ENCODE results near the gene MYO1E.
"Not testable (repeated sequence)": the region's sequence is repeated elsewhere in the genome, so short reads cannot be mapped to it uniquely, and the experiment has no call there.

The MYO1E gene

DNA sequence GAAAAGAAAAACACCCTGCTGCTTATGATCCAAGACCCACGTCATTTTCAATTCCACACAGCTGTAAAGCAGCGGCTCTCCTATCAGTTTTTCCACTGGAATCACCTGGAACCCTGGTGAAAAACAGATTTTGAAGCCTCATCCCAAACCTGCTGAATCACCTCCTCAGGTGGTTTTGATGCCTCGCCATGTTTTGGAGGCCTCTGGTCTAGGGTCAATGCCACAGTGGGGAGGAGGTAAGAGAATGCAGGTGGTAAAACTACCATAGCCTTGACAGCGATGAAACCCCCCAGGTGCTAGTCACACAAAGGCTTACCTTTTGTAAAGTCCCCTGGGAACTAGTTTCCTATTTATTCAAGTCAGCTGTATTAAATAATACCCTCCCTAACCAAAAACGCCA lies 24.8 kb downstream of the MYO1E start:
- no peak for DNase-seq

DNA sequence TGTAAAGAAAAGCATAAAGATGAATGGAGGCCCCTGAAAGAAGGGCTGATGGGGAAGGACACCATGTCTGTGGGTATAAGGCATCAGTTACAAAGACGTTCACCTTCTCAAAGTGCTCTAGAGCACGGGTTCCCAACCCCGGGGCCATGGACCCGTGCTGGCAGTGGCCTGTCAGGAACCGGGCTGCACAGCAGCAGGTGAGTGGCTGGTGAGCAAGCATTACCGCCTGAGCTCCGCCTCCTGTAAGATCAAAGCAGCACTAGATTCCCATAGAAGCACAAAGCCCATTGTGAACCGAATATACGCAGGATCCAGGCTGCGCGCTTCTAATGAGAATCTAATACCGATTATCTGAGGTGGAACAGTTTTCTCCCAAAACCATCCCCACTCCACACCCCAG lies 25.7 kb downstream of the MYO1E start:
- DNase-seq, result no peak

DNA sequence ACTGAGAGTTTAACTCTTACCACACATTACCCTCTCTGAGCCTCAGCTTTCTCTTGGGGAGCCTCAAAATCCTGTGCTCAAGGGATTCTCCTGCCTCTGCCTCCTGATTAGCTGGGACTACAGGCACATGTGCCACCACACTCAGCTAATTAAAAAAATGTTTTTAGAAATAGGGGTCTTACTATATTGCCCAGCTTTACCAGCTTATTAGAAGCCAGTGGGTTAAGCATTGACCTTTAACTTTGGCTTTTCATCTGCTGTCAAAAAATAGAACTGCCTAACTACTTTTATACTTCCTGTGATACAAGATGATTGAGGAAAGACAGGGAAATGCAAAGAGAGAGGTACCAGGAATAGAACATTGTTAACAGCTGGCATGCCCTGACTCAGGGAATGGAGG lies 27.3 kb downstream of the MYO1E start:
- no peak for DNase-seq

DNA sequence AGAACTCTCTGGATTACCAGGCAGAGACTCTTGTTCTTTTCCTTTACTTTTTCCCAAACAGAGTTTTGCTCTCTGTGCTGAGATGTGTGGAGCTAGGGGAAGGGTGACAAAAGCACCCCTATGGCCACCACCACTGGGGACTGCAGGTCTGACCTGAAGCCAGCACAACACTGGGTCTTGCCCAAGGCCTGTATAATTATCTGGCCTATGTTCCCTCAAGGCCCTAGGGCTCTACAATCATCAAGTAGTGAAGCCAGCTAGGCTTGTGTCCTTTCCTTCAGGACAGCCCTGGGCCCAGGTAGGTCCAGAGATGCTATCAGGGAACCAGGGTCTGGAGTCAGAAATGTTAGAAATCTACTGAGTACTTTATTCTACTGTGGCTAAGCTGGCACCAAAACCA lies 28.4 kb downstream of the MYO1E start:
- no peak for DNase-seq

DNA sequence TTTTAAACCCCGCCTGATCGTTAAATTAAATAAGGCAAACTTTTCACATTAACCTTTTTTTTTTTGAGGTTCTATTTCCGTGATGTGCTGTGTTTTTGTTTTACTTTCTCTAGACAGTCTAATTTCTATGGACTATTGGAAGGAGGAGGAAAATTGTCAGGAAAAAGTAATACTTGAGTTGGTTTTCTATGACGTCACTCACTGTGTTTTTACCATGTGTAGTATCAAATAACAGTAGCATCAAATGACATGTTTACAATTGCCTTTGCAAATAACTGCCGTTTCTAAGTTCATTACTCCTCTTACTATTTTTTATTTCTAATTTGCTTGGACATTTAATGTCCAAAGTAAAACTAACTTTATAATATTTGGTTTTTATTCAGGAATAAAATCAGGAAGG lies 32.3 kb downstream of the MYO1E start:
- no peak for DNase-seq

DNA sequence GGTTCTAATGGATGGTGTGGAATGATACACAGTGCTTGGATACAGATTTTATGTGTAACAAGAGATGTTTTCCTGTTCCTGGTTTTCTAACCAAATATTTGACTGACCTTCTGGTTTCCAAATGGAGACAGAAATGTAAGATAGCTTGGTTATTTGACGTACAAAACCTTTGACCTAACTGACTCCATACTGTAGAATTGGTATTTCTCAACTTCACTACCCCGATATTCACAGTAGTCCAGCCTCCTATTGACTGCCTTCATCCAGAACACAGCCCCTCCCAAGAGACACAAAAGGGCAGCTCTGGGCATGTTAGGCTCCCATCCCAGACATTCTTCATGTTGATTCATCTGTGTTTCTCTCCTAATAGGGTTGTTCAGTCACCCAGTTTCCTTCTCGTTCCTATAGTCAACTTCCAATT lies 33.4 kb downstream of the MYO1E start:
- no peak for DNase-seq

DNA sequence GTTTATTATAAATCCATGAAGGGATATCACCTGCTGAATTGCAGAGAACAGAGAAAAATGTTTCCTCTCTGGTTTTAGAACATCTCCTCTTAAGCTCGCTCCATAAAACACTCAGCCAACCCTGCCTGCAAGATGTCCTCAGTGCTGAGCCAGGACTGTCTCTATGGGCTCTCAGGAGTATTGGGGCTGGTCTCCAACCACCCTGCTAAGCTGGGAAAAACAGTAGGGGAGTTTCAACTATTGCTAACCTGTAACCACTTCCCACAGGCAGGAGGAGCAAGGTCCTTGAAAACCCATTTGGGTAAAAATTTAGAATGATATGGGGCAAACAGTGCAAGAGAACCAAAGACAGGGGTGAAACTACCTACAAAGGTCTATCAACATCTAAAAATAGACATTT lies 34.3 kb downstream of the MYO1E start:
- no peak for DNase-seq

DNA sequence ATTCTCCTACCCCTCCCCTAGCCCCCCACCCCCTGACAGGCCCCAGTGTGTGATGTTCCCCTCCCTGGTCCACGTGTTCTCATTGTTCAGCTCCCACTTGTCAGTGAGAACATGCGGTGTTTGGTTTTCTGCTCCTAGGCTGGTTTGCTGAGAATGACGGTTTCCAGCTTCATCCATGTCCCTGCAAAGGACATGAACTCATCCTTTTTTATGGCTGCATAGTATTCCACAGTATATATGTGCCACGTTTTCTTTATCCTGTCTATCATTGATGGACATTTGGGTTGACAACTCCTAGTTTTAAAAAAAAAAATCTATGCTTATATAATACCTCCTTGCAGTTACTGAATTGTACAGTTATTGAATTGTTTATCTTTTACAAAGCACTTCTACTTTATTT lies 35.9 kb downstream of the MYO1E start:
- not testable (repeated sequence) for DNase-seq

DNA sequence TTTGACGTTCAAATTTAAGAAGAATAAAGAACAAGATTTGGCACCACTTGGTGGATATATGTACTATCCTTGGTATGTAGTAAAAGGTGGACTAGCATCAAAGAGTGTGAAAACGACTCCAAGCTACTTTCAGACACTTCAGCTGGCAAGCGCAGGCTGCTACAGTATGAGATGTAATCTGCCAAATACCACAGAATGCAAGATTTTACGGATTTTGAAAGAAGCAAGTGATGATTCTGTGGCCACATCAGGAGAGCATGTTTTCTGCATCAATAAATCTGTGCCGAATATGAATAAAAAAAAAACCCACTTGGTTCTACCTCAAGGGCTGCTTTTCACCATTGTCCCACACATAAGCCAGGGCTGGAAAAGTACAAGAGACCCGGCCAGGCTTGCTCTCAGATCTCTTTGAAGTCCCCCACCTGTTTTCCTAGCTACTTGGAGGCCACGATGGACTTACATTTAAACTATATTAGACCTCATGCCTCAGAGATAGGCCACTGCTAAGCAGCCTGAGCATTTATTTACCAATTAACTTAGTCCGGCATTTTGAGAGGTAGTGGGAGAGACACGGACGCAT lies 37.4 kb downstream of the MYO1E start:
- DNase-seq, result no peak

DNA sequence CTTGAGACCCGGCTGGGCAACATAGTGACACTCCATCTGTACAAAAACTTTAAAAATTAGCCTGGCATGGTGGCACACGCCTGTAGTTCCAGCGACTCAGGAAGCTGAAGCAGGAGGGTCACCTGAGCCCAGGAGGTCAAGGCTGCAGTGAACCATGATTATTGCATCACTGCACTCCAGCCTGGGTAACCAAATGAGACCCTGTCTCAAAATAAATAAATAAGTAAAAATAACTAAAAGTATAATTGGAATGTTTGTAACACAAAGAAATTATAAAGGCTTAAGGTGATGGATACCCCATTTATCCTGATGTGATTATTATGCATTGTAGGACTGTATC lies 38.6 kb downstream of the MYO1E start:
- no peak for DNase-seq

DNA sequence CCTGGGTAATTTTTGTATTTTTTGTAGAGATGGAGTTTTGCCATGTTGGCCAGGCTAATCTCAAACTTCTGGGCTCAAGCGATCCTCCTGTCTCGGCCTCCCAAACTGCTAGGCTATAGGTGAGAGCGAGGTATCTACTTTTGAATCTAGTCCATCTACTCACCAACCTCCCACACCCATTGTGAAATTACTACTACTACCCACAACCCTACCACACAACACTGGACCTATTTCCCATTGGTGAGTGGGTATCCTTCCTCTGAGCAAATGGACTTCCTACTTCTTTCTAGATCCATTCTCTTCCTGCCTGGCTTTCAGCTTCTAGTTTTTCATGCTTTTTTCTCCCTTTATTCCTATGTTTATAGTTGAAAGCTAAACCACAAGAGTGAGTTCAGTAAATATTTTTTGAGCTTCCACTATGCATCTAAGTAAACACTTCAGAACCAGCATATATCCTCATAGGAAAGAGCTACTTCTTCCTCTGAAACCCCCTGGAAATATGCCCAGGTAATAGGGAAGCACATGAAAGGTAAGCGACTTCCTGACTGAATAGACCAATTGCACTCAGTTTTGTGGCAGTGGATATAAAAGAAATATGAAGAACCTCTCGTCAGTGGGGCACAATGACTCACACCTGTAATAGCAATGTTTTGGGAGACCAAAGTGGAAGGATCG lies 39.1 kb downstream of the MYO1E start:
- DNase-seq, result no peak

DNA sequence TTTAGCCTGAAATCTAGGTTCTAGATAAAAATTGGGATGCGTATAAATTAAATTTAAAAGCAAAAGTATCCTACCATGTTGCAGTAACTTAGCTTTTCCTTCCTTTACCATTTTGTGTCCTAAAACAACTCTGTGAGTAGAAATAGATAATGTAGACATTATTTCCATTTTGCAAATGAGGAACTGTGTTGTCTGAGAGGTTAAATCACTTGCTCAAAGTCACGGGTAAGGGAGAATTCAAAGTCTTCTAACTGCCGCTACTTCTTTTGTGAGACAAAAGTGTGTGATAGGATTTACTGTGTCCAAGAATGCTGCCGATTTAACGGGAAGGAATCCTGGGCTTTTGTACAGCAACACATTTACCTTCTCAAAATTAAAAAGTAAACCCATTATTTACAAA lies 40.7 kb downstream of the MYO1E start:
- no peak for DNase-seq

DNA sequence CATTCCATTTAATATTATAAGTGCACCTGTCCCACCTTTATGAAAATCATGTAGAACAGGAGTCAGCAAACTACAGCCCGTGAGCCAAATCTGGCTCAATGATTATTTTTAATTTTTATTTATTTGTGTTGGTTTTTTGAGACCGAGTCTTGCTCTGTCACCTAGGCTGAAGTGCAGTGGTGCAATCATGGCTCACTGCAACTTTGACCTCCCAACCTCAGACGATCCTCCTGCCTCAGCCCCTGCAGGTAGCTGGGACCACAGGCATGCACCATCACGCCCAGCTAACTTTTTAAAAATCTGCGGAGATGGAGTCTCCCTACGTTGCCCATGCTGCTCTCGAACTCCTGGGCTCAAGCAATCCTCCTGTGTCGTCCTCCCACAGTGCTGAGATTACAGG lies 42.0 kb downstream of the MYO1E start:
- DNase-seq, result no peak

DNA sequence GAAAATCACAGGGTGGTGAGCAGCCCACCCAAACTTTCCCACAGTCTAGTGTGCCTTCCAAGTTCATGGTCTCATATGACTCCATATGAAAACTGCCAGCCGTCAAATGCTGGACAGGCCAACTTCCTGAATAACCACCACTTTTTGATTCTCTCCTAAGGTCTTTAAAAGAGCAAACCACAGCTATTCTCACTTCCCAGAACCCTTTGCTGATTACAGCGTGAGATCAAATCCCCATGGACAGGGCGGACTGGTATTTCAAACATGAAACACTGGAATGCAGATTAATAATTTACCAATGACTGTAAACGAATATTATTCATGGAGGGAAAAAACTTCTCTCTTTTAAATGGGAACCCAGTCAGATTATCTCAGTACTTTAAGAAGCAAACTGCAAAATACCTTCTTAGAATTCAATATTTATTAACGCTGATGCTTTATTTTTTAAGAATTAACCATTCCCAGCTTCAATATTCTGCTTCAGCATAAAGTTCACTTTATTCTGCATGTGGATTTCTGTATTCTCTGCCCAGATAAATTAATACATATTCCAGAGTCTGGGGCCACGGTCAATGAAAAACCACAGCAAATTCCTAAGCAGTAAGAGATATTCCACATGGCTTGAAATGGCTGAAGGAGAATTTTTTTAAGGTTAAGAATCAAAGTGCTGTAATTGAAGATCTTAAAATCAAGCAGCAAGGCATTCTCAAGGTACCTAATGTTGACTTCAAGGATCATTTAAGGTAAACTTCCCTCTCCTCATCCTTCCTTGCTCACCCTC lies 42.9 kb downstream of the MYO1E start:
- DNase-seq, result no peak

DNA sequence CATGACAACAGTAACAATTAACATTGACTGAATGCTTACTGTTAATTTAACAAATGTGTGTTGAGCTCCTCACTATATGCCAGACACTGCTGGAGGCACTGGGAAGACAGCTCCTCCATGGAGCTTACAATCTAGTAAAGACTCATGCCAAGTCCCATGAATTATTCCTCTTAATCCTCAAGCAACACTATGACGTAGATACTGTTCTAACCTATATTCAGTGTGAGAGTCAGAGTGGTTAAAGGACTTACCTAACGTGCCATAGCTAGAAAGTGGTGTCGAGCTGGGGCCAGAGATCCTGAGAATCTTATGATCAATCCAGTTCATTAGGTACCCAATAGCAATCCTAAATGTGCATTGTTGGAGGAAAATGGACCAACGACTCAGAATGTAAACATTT lies 43.6 kb downstream of the MYO1E start:
- DNase-seq, result no peak

DNA sequence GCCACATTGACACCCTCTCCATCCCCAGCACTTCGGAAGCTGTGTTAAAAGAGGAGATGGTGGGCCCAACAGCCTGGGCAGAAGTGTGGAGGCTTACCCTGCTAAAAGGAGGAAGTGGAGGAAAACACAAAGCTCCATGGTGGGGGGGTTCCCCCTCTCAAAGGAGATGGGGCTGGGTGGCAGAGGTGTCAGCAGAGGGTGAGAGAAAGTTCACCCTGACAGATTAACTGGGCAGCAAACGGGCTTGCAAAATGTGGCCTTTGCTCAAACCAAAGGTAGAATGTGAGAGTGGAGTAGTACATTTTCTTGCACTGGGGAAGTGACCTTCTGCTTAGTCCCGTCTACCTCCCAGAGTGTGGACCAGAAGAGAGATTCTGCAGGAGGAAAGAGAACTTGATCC lies 44.7 kb downstream of the MYO1E start:
- no peak for DNase-seq

DNA sequence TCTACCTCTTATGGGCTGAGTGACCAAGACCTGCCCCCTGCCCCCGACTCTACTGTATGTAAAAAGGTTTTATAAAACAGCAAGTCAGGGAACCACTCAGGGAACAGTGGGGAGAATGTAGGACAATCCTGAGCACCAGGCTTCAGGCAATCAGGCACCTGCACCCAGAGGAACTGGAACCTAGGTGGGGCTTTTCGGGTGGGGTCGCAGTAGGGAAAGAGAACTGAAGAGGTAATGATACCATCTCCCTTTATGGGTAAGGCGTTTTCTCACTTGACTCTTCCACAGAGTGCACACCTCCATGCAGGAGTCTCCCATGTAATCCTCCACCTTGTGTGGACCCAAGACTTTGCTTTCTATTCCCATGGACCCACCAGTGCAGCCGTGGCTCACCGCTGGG lies 45.8 kb downstream of the MYO1E start:
- DNase-seq, result no peak

DNA sequence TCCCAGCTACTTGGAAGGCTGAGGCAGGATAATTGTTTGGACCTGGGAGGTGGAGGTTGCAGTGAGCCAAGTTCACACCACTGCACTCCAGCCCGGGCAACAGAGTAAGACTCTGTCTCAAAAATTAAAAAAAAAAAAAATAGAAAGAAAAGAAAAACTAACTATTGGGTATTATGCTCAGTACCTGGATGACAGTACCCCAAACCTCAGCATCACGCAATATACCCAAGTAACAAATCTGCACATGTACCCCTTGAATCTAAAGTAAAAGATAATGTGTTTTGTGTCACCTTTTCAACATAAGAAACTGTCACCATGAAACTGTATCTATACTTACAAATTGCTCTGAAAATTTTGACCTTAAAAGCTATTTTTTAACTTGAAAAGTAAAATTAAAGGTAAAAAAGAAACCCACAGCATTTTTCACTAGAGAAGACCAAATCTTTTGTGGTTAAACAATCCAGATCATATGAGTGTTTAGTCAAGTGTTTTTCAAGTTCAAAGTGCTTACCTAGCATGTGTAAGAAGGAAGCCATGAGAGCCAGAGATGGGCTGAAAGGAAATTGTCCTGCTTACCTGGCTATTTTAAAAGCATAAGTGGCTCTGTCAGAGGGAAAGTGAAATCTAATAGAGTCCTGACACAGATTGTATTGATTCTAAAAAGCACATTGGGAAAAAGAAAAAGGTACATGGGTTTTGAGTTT lies 50.5 kb downstream of the MYO1E start:
- peak; percentile 33 for DNase-seq

DNA sequence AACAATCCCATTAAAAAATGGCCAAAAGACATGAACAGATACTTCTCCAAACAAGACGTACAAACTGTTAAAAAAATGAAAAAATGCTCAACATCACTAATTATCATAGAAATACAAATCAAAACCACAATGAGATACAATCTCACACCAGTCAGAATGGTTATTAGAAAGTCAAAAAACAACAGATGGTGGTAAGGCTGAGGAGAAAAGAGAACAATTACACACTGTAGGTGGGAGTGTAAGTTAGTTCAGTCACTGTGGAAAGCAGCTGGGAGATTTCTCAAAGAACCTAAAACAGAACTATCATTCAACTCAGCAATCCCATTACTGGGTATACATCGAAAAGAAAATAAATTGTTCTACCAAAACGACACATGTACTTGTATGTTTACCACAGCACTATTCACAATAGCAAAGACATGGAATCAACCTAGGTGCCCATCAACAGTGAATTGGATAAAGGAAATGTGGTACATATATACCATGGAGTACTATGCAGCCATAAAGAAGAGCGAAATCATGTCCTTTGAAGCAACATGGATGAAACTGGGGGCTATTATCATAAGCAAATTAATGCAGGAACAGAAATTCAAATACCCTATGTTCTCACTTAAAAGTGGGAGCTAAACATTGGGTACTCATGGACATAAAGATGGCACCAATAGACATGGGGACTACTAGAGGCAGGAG lies 51.5 kb downstream of the MYO1E start:
- DNase-seq, result no peak

DNA sequence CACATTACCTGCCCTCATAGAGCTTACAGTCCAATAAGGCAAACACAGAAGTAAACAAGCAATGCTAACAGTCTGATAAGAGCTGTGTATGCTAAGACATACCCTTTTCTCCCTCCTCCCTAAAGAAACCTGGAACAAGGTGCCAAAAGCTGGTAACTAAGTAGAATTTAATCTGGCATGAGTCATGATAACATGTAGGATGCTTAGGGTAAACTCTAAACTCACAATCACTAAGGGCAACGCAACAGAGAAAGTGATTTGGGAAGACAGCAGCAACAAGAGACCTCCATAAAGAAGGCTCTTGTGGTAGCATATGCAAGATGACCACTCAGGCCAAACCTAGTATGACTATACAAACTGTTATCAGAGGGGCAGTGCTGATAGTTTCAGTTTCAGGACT lies 55.5 kb downstream of the MYO1E start:
- DNase-seq, result no peak

DNA sequence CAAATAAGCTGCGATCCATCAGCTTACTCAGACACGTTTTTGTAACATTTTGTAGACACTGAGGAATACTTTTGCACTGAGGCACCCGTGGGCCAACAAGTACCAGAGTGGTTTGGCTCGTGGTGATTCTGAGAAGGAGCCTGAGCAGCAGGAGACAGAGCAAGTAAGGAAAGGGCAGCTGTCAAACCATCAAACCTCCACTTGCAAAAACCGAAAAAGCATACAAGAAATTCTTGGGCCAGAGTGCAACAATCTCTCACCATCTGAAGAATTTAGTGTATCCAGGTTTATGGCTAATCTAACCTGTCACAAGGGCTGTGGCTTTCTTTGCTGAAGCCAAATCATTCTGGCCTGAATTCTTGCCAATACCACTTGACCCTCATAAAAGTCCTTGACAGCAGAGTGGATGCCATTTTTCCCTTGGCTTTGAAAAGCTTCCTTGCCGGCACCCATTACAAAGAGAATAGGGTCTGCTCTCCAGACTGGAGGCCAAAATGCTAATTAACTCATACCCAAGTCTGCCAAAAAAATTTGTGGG lies 56.7 kb downstream of the MYO1E start:
- DNase-seq, result no peak

DNA sequence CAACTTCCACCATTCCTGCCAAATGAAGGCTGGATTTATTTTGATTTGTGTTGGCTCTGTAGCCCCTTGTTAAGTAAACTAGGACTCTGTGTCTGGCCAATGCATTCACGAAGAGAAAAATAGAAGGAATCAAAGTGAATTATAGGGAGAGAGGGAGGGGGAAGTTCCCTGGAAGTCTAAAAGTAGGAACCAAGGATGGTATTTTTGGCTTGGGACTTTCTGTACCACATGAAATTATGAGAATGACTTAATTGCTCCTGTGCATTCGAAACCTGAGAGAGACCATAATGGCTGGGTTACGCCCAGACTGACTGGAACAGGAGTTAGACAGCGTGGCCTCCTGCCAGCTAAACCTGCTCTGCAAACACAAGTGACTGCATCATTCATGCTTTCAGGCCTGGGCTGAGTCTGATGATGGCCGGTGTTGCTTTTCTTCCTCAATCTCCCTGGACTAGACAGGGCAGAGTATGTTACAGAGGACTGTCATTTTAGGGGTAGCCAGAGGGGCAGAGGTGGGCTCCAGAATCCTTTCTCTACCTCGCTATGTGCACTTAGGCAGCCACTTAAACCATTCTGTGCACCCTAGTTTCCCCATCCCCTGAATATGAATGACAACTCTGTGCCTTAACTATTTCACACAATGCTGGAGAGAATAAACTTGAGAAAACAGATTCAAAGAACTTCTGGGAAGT lies 58.9 kb downstream of the MYO1E start:
- no peak for DNase-seq

All from activated CD4-positive, alpha-beta T cell treated with anti-CD3 and anti-CD28 coated beads, Interleukin-2, amount 50 U/mL, for 16 hours (primary cell).